Measurements from ENCODE around the gene MTFR1L.

Gene MTFR1L

DNA sequence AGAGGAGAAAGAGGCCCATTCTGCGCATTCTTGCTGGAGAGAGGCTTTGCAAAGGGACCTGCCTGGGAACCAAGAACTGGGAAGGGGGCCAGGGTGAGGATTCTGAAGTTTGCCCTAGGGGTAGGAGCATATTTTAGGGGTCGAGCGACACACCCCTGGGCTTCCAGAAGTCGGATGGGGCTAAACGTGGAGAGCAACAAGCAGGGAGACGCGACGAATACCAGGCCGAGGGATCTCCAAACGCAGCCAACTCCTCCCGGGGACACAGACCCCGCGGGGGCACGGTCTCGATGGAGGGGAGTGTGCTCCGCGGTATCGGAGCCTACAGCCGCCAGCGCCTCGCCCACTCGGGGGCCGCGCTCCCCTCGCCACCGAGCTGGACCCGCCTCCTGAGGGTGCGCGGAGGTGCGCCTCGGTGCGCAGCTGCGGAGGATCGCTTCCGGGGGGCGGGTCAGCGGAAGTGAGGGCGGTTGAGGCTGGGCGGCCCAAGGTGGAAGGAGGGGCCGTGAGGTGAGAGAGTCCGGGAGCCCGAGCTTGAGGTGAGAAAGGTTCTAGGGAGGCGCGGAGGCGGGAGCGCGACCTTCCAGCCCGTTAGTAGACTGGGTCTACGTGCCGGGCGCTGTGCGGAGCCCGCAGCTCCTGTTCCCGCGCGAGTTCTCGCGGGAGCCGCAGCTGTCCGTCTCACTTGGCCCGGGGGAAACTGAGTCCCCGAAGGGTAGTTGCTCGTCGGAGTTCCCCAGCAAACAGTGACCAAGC lies at the start of gene MTFR1L:
Gene MTFR1L, plus strand, starts transcription at position 464 of the 756 bp plus-strand sequence. CDS start 3,151 bp downstream, outside the sequence.
- peak; percentile 92 to 93 for DNase-seq

DNA sequence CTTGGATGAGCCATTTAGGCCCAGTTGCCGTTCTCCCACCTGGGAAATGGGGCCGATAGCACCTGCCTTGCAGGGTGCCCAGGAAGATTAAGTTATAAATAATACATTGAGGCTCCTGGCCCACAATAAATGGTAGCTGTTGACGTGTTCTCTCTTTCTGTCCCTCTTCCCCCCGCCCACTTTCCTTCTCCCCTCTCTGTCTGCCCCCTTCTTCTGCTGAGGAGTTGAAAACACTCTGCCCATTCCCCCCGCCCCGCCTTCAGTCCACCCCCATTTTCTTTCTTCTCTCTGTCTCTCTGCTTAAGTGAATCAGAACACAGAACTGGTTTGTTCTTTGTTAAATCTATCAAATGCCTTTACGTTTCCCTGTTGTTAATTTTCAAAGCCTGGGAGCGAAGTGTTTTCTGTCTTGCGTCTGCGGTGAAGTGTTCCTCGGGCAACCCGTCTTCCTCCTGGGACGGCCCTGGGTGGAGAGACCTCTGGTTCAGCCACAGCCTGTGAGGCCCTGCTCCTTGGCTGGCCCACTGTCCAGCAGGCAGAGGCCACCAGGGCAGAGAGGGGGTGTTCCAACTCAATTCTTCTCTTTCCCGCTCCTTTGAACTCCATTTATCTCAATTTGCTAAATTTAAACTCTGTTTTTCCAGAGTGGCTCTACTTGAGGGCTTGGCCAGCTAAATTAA lies 49.1 kb upstream of the MTFR1L start:
- peak in 1 of 2 experiments; percentile 32 for DNase-seq

DNA sequence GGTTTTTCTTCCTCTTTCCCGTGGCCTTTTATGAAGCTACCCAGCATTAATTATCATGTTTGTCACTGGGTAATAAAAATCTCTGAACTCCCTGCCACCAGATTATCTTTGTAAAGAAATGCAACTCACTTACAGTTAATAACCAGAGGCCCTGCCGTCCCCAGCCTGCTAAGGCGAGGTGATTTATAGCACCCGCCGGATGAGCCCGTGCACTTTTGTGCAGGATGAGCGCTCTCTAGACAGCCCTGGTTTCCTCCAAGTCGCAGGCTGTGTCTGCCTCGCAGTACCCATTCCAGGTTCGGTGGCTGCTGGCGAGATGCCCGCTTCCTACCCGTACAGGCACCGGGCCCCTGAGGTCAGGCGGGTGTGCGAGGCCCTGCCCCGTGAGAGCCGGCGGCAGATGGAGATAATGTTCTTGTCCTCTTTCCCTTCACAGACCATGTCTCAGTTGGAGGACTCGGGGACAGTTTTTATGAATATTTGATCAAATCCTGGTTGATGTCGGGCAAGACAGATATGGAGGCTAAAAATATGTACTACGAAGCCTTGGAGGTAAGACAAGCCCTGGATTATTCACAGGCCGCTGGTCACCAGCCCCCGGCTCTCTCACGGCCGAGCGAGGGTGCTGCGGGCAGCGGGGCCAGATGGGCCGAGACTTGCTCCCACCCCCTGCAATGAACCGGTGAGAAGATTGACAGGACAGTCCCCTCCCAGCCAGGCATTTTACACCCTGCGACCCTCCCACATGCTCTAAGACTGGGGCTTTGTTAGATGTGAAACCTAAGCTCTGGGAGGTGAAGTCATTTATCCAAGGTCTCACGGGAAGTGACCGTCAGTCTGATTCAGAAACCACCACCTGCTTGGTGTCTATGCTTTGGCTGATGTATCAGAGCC lies 48.3 kb upstream of the MTFR1L start:
- peak; percentile 17 to 20 for DNase-seq

DNA sequence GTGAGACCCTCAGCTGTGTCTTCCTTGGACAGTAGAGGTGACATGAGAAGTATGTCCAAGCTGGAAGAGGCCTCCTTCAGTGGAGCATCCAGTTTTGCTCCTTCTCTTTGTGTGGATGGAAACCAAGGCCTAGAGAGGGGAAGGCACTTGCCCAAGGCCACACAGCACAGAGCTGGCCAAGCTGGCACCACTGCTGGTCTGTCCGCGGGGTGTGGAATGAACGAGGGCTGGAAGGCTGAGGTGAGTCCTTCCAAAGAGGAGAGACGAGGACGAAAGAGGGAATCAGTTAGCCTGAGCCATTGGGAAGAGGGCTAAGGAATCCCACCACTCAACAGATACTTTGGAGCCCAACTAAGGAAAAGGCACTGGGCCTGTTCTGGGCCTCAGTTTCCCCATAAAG lies 47.6 kb upstream of the MTFR1L start:
- no peak for DNase-seq

DNA sequence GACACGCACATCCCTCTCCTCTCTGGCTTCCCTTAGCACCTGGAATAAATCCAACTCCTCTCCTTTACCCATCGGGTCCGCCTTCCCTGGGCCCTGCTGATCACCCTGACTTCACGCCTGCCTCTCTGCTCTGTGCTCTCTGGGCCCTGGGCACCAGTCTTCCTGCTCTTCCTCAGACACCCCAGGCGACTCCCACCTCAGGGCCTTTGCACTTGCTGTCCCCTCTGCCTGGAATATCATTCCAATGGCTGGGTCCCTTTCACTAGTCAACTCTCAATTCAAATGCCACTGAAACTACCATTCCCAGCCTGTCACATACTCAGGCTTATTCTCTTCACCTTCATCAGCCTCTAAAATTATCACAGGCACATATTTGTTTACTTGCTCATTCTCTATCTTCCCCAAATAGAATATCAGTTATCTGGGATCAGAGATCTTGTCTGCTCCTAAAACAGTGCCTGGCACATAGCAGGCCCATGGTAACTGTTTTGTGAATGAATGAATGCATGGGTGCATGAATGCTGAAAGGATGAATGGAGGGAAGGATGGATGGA lies 47.0 kb upstream of the MTFR1L start:
- no peak for DNase-seq

DNA sequence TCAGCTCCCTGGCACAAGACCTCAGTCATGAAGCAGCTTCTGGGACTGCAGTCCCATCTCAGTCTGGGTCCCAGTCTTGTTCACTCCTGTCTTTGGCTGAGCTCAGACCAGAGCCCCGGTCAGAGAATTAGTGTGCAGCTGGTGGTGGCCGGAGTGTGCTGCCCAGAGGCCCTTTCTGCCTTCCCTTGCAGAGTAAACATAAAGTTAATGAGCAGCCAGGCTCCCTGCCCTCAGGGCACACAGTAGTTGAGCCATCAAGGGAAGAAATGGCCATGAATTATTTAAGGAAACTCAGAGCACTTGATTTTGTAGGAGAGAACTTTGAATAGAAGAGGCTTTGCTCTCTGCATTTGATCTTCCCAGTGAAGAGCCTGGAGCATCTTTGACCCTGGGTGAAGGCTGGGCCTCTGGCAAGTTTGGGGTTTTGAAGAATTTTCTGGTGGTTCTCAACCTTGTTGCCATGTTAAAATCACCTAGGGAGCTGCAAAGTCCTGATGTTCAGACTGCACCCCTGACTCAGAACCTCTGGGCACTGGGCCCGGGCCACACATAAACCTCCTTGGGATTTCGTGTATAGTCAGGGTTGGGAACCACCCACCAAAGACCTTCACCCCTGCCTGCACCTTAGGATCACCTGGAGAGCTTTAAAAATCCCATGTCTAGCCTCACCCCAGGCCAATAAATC lies 46.2 kb upstream of the MTFR1L start:
- no peak for DNase-seq

DNA sequence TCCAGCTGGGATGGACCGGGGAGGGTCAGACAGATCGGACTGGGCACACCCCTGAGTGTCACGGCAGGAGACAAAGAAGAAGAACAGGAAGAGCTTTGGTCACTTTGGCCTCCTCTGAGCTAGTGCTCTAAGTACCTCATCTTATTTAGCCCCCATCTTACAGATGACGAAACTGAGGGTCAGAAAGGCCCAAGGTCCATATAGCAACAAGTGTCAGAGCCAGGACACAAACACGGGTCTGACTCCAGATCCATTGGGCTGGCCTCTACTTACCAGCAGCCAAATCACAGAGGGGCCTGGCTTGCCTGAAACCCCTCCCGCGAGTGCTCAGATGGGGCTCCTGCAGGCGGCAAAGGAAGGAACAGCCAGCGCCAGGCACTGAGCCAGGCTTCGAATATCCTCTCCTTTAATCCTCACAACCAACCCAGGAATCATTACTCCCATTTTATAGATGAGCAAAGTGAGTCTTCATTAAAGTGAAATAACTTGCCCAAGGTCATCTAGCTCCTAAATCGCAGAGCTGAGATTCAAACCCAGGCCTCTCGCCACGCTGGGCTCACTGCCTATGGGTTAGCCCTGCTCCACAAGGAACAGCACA lies 45.4 kb upstream of the MTFR1L start:
- DNase-seq, result no peak

DNA sequence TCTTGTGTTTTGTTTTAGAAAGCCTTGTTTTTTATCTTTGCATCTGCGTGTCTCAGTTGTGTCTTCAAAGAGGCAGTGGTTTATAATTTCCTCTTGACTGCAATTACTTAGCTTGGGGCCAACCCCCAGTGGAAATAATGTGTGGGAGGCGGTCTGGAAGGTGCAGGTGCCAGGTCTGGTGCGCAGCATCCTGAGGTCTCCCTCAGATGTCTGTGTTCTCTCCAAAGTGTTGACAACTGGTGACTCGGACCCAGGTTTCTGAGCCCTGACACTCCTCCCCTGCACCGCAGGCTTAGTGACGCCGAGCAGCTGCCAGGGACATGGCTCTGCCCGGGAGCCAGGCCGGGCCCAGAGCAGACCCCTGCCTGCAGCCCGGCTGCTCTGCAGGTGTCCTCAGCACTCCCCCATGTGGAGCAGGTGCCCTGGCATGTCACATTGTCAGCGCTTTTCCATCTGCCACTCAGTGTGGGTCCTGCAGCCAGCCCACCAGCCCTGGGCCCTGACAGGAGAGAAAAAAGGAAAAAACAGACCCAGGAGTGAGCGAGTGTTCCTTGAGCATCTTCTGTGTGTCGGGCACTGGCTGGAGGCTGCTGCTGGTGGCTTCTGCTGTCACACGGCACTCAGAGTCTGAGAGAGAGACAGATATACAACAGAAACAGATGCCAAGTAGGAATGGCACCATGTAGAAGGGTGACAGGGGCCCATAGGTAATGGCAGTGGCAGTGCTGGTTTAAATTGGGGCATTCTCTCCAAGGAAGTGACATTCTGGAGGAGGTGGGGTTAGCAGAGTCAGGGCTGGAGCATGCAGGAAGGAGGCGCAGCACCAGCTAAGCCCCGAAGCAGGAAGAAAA lies 44.6 kb upstream of the MTFR1L start:
- peak; percentile 70 to 91 for DNase-seq

DNA sequence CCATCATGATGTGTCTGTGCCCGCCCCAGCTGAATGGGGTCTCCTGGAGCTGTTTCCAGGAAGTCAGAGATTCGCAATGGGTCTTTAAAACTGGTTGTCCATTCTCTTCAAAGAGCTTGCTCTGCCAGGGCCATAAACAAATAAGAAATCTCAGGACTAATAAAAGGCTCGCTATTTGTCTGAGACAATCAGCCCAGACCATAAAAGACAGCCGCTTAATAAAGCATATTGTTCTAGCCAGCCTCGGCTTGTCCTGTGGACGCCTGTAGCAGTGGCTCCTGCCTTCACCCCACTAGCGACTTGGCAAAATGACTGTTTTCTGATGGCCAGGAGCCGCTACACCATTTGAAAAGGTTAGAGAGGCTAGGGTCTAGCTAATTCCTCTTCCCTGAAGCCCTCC lies 40.4 kb upstream of the MTFR1L start:
- no peak for DNase-seq

DNA sequence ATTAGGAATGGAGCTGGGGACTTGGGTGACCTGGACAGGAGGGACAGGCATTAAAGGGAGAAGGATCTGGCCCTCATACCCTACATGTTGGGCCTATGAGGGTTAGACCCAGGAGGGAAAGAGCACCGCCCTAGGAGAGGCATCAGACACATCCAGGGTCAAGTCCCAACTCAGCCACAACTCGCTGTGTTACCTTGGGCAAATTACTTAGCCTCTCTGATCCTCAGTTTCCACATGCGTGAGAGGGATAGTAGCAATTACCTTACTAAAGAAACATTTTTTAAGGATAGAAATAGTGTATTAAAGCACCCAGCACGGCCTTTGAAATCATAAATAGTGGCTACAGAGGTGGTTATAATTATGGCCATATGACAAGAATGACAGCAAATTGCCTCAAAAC lies 39.9 kb upstream of the MTFR1L start:
- DNase-seq, result no peak

DNA sequence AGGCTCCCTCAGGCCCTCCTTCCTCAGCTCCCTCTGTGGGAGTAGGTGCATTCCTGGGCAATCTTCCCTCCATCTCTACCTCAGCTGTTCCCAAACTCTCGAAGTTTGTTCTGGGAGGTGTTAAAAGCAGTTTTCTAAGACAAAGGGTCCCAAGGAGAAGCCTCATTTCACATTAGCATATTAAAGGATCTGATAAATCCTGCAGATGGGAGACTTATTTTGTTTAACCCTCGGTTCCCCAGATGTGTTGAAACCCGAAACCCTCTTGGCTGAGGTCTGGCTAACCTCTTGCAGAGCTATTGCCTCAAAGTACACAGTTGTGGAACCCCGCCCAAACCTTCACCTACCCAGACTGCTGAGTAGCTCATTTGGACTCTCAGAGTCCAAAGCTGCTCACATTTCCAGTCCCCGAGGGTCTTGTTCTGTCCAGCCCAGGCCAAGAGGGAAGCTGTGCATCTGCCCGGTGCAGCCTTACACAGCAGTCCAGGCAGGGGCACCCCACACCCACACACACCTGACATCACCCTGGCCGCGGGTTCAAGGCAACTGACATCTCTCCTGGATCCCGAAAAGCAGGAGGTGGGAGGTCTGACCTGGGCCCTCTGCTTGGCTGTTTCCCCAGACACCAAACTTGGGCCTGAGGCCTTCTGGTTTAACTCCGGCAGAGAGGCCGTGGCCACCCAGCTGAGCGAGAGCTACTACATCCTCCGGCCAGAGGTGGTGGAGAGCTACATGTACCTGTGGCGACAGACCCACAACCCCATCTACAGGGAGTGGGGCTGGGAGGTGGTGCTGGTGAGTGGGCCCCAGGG lies 39.2 kb upstream of the MTFR1L start:
- DNase-seq, result no peak

DNA sequence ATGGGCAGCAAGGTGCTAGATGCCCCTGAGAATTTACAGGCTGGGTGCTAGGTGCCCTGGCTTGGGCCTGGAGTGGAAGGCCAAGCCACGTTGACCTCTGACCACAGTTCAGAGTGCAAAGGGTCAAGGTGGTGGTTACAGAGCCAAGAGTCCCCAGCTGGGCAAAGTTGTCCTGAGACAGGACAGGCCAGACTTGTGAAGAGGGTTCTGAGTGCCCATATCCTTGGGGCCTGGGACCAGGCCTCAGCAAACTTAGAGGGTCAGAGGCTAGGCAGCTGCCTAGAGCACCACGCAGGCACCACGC lies 38.7 kb upstream of the MTFR1L start:
- no peak for DNase-seq

DNA sequence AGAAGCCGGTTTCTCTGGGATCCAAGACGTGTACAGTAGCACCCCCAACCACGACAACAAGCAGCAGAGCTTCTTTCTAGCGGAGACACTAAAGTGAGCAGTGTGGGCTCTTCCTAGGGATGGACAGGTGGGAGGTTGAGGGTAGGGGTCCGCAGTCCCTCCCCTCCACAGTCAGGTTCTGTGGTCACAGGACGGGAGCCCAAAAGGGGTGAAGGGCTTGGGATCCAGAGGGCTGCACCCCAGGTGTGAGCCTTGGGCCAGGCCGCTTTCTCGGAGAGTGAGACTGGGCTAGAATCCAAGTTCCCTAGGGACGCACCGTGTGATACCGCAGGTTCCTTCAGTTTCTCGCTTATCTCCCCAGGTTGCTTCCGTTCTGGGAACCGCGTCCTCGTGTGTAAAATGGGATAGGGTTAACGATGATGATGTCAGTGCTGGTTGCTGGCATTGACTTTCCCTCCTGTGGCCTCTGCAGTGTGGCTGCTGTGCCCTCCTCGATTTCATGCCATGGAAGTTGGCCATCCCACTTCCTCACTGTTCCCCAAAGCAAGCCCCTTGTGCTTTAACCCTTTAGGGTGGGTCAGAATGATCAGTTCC lies 37.0 kb upstream of the MTFR1L start:
- DNase-seq, result no peak

DNA sequence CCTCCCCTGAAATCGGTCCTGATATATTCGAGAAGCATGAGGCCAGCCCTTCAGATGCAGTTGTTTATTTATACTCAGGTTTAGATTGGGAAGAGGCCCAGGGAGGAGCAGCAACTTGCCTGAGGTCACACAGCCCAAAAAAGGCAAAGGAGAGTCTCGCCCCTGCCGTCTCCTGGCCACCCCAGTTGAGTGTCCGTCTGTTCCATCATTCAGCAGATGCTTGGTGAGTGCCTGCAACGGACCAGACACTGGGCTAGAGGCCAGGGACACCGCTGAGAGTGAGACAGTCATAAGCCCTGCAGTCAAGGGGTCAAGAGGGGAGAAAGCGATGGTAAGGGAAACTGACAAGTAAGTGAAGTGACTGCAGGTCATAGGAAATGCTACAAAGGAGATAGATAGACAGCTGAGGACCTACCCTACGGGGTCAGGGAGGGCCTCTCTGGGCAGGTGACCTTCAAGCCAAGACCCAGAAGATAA lies 35.1 kb upstream of the MTFR1L start:
- DNase-seq, result no peak

DNA sequence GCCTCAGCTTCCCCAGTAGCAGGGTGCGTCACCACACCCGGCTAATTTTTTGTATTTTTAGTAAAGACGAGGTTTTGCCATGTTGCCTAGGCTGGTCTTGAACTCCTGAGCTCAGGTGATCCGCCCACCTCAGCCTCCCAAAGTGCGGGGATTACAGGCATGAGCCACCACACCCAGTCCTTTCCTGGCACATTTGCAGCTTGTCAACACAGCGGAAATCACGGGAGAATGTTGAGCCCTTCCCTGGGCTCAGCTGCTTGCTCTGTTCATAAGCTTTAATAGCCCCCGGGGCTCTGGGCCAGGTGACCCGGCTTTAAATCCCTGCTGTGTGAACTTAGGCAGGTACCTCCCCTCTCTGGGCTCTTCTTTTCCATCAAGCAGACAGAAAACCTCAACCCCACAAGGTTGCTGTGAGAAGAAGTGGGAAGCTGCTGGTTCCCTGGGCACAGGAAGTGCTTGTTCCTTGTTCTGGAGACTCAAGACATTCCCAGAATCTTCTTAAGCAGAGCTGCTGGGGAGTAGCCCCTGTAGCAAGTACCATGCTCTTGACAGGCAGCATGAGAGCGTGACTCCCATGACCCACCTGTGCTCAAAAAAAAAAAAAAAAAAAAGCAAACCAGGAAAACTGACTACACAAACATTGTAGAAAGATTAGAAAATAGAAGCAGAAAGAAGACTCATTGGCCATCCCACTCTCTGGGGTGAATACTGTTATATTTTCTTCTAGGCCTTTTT lies 34.3 kb upstream of the MTFR1L start:
- no peak for DNase-seq

DNA sequence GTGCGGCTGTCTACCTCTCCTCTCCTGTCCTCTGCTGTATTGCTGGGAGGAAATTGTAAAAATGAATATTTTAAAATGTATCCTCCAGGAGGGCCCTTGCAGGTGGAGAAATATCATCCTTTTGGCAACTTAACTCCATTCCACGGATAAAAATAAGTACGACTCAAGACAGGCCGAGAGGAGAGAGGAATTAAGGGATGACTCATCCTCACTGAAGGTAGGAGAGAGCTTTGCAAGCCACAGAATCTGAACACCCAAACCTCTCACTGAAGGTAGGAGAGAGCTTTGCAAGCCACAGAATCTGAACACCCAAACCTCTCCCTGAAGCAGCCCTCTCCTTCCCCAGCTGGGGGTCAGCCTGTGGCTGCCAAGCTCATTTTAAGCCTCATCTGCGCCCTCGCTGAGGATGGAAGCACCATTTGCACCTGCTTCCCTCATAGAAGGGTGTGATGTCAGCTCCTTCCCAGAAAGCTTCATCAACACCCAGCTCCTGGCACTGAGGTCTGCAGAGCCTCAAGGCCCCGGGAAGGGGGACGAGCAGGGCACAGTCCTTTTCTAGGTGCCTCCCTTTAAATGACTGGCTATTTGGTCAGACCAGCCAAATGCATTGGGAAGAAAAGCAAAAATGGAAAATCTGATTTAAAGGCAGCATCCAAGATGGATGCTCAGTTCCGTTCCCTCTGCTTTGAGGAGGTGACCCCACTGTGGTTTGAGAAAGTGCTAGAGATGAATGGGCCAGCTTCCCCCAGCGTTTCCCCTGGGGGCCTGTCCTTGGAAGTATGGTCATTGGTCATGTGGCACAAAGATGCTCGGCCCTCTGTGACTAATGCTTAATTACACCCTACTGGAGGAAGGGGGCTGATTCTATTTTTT lies 32.6 kb upstream of the MTFR1L start:
- DNase-seq, result no peak

DNA sequence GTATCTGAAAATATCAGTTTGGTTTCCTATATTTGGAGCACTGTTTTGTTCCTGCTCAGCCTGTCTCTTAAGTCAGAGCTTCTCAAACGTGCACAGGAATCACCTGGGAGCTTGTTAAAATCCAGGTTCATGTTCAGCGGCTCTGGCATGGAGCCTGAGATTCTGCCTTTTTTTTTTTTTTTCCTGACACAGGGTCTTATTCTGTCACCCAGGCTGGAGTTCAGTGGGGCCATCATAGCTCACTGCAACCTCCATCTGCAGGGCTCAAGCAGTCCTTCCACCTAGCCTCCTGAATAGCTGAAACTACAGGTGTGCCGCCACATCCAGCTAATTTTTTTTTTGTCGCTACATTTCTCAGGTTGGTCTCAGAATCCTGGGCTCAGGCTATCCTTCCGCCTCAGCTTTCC lies 32.0 kb upstream of the MTFR1L start:
- DNase-seq, result no peak

DNA sequence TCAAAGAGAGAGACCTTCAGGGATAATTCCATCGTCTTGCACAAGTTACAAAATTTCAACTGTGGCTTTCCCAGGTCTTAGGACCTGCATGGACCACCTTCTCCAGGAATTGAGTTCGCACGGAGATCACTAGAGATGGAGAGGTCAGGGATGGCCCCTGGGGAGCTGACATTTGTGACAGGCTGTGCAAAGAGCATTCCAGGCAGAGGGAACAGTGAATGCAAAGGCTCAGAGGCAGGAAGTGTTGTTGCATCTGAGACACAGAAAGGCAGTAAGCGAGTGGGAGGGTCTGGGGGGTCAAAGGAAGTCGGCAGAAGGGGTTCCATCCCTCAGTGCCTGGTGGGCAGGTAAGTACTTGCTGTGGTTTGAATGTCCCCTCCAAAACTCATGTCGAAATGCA lies 29.3 kb upstream of the MTFR1L start:
- DNase-seq, result no peak

Measured in stimulated activated CD4-positive, alpha-beta T cell treated with anti-CD3 and anti-CD28 coated beads, Interleukin-4, amount 100 ng/mL, for 4 hours (primary cell).